PFSK-1 (cell line): ENCODE results near the gene GOLGA5.

Experiments used
- FOXP2 ChIP-seq: optimal IDR thresholded peaks from 2 replicates; pipeline ENCODE3; 2011; ENCODE audit warnings: borderline replicate concordance, control low read depth, inconsistent platforms; ENCODE audit not compliant: insufficient read depth; ENCODE audit errors: extremely low read length, extremely low read depth
- POLR2AphosphoS5 ChIP-seq: IDR thresholded peaks from 2 replicates; pipeline ENCODE4 v1.6.1; 2012; ENCODE audit warnings: low read depth, mild to moderate bottlenecking, control low read depth, low read length, moderate library complexity
- REST ChIP-seq, 2 experiments: IDR thresholded peaks; 2 replicates each; pipeline versions ENCODE4 v1.6.1 to v1.8.0; 2011 to 2012; ENCODE audit warnings: low read depth in 2 of 2, low read length in 2 of 2, control low read depth in 1 of 2, inconsistent platforms in 1 of 2, mild to moderate bottlenecking in 1 of 2, moderate library complexity in 1 of 2; ENCODE audit not compliant: insufficient read depth in 1 of 2
- SIN3A ChIP-seq: IDR thresholded peaks from 2 replicates; pipeline ENCODE4 v1.6.1; 2012; ENCODE audit warnings: mild to moderate bottlenecking, low read length, moderate library complexity, borderline replicate concordance; ENCODE audit not compliant: insufficient read depth
- TAF1 ChIP-seq: IDR thresholded peaks from 2 replicates; pipeline ENCODE4 v1.6.1; 2012; ENCODE audit warnings: low read length, control low read depth, borderline replicate concordance; ENCODE audit not compliant: insufficient read depth

Gene GOLGA5

GRCh38 chr14:92794547-92794941, 439 bp downstream of the GOLGA5 start:
- TF ChIP-seq POLR2AphosphoS5 (no peak), SIN3A (no peak), REST (IDR thresholded peaks at IDR 0.05; ENCODE audit: insufficient read depth in 1 of 2, low read depth in 2 of 2, low read length in 2 of 2) (no peak), FOXP2 (no peak), TAF1 (no peak)

GRCh38 chr14:92794961-92795360, 856 bp downstream of the GOLGA5 start:
- TF ChIP-seq SIN3A (no peak), TAF1 (no peak), POLR2AphosphoS5 (no peak)

GRCh38 chr14:92797935-92798653, 4.0 kb downstream of the GOLGA5 start:
- TF ChIP-seq TAF1 (no peak), REST (IDR thresholded peaks at IDR 0.05; ENCODE audit: insufficient read depth in 1 of 2, low read depth in 2 of 2, low read length in 2 of 2) (no peak), POLR2AphosphoS5 (no peak), SIN3A (no peak), FOXP2 (no peak)

GRCh38 chr14:92798811-92799210, 4.7 kb downstream of the GOLGA5 start:
- TF ChIP-seq TAF1 (no peak), REST (IDR thresholded peaks at IDR 0.05; ENCODE audit: insufficient read depth in 1 of 2, low read depth in 2 of 2, low read length in 2 of 2) (no peak), POLR2AphosphoS5 (no peak), SIN3A (no peak), FOXP2 (no peak)

- TF ChIP-seq TAF1 (no peak), POLR2AphosphoS5 (no peak), FOXP2 (no peak), REST (IDR thresholded peaks at IDR 0.05; ENCODE audit: insufficient read depth in 1 of 2, low read depth in 2 of 2, low read length in 2 of 2) (no peak)
Measured at GRCh38 chr14:92800012-92800411, 5.9 kb downstream of the GOLGA5 start.
